B cell (primary cell): Measurements from ENCODE around the gene HNRNPA1L2. TPM values are rescaled to one million over a fixed set of nuclear protein-coding genes. Genes with fewer than 3 reads are reported as not detected.
"Not testable (repeated sequence)": the region's sequence is repeated elsewhere in the genome, so short reads cannot be mapped to it uniquely, and the experiment has no call there.

ENCODE experiments used
- ATAC-seq: fragments of 200-7000 bp; cut with Tn5 transposase; one replicate; pipeline ENCODE4 v1.10.0; 2021; ENCODE audit warnings: low read depth, mild to moderate bottlenecking, moderate number of reproducible peaks, moderate library complexity
- CTCF ChIA-PET: fragments of 350-600 bp; sonication (Branson Sonifier 250); formaldehyde crosslinking; loops from one replicate; lab custom pipeline; 2021; ENCODE audit warnings: antibody characterized with exemption, inconsistent platforms; lab: Charles Lee
- POLR2A ChIA-PET: fragments of 350-600 bp; sonication (Branson Sonifier 250); formaldehyde crosslinking; loops from one replicate; lab custom pipeline; 2021; ENCODE audit warnings: antibody characterized with exemption; lab: Charles Lee
- DNase-seq: peaks from one replicate; pipeline ENCODE4 v3.0.0; 2013
- H2AFZ ChIP-seq: 2 replicates; pipeline ENCODE4 v1.6.1; 2012; ENCODE audit warnings: mild to moderate bottlenecking, low read depth, low read length; ENCODE audit not compliant: insufficient read depth, poor library complexity, severe bottlenecking
- H3K27ac ChIP-seq, 2 donors: 1 replicate in 1 of 2; 2 replicates in 1 of 2; pipeline ENCODE4 v1.5.1; 2012 to 2013; ENCODE audit warnings: low read length in 2 of 2, mild to moderate bottlenecking in 2 of 2, moderate library complexity in 1 of 2
- H3K27me3 ChIP-seq, 4 experiments: fragments of 200-600 bp in 1 of 4; sonication (generic) in 1 of 4; replicated peaks in 1 of 4; 1 replicate in 2 of 4; 2 replicates in 2 of 4; pipeline versions ENCODE4 v1.6.1 to v1.7.0; 2013 to 2016; ENCODE audit warnings: low read length in 3 of 4, mild to moderate bottlenecking in 2 of 4, mixed read lengths in 1 of 4, moderate library complexity in 1 of 4; ENCODE audit not compliant: insufficient read depth in 4 of 4, control insufficient read depth in 3 of 4; ENCODE audit errors: control extremely low read depth in 1 of 4
- H3K36me3 ChIP-seq, 2 experiments: replicated peaks in 1 of 2; 1 replicate in 1 of 2; 2 replicates in 1 of 2; pipeline versions ENCODE4 v1.6.1 to v1.7.1; 2013; ENCODE audit warnings: low read length in 1 of 2; ENCODE audit not compliant: insufficient read depth in 2 of 2, control insufficient read depth in 1 of 2; ENCODE audit errors: control extremely low read depth in 1 of 2, extremely low read depth in 1 of 2
- H3K4me1 ChIP-seq, 2 donors: fragments of 200-600 bp in 1 of 2; sonication (generic) in 1 of 2; 1 replicate in 1 of 2; 2 replicates in 1 of 2; pipeline versions ENCODE4 v1.5.1 to v1.6.1; 2013 to 2017; ENCODE audit warnings: low read length in 2 of 2; ENCODE audit not compliant: control insufficient read depth in 2 of 2, insufficient read depth in 2 of 2
- H3K4me2 ChIP-seq: replicated peaks from 2 replicates; pipeline ENCODE3; 2012; ENCODE audit warnings: mild to moderate bottlenecking, low read depth, low read length; ENCODE audit not compliant: poor library complexity, severe bottlenecking
- H3K4me3 ChIP-seq, 5 experiments: fragments of 200-600 bp in 1 of 5; sonication (generic) in 1 of 5; 1 replicate in 3 of 5; 2 replicates in 2 of 5; pipeline versions ENCODE4 v1.5.1 to v1.7.0; 2011 to 2016; ENCODE audit warnings: low read length in 4 of 5, mild to moderate bottlenecking in 4 of 5, low read depth in 2 of 5, control low read depth in 1 of 5, moderate library complexity in 1 of 5; ENCODE audit not compliant: insufficient read depth in 1 of 5; ENCODE audit errors: control extremely low read depth in 1 of 5, extremely low read depth in 1 of 5
- H3K79me2 ChIP-seq: fragments of 200-600 bp; sonication (generic); one replicate; pipeline ENCODE4 v1.6.0; 2016; ENCODE audit warnings: low read length; ENCODE audit not compliant: control insufficient read depth, insufficient read depth
- H3K9ac ChIP-seq: fragments of 200-600 bp; sonication (generic); 2 replicates; pipeline ENCODE4 v1.6.1; 2017; ENCODE audit warnings: mild to moderate bottlenecking, low read length, moderate library complexity
- H3K9me3 ChIP-seq, 3 donors: one replicate each; pipeline versions ENCODE4 v1.6.1 to v1.7.1; 2013; ENCODE audit warnings: low read length in 2 of 3; ENCODE audit not compliant: control insufficient read depth in 2 of 3, insufficient read depth in 1 of 3; ENCODE audit errors: control extremely low read depth in 1 of 3
- H4K20me1 ChIP-seq: 2 replicates; pipeline ENCODE4 v1.6.0; 2012; ENCODE audit warnings: mild to moderate bottlenecking, low read length; ENCODE audit not compliant: insufficient read depth, control insufficient read depth, poor library complexity, severe bottlenecking
- H3K27ac Mint-ChIP-seq: one replicate; pipeline ENCODE4 v1.8.0; 2021; ENCODE audit warnings: mixed read lengths
- H3K27me3 Mint-ChIP-seq: one replicate; pipeline ENCODE4 v1.8.0; 2021; ENCODE audit warnings: mixed read lengths
- H3K4me1 Mint-ChIP-seq: one replicate; pipeline ENCODE4 v1.8.0; 2021; ENCODE audit warnings: mixed read lengths
- H3K4me3 Mint-ChIP-seq: one replicate; pipeline ENCODE4 v1.8.0; 2021; ENCODE audit warnings: mixed read lengths
- H3K9me3 Mint-ChIP-seq: one replicate; pipeline ENCODE4 v1.8.0; 2022; ENCODE audit warnings: mixed read lengths; ENCODE audit not compliant: insufficient read depth
- CTCF ChIP-seq: fragments of 200-600 bp; IDR thresholded peaks from one replicate; pipeline ENCODE4 v1.8.0; 2022; ENCODE audit warnings: antibody characterized with exemption, mild to moderate bottlenecking
- EZH2 ChIP-seq: IDR thresholded peaks from 2 replicates; pipeline ENCODE4 v1.6.1; 2012; ENCODE audit warnings: borderline replicate concordance, low read depth, mild to moderate bottlenecking, moderate library complexity, low read length; ENCODE audit not compliant: insufficient read depth, poor library complexity, severe bottlenecking
- WGBS: methylation state at CpG from one replicate; pipeline ENCODE4 v1.1.5; 2013; ENCODE audit warnings: missing lambda C conversion rate; ENCODE audit not compliant: insufficient coverage; 5-methylcytosine and 5-hydroxymethylcytosine counted together
- intact Hi-C: fragments of 100-400 bp; cut with micrococcal nuclease; formaldehyde crosslinking; loops from one replicate; pipeline ENCODE4 v1.10.0; 2022
- polyA plus RNA-seq: library from polyadenylated mRNA; depleted of rRNA; stranded (reverse); fragments of >200 nt; gene quantifications from 2 replicates; pipeline ENCODE4 v1.2.3, GENCODE V29; 2012
- total RNA-seq, 2 donors: library from RNA; stranded (reverse); fragments of 120-200 nt in 1 of 2; gene quantifications; 1 replicate in 1 of 2; 2 replicates in 1 of 2; pipeline versions ENCODE4 v1.2.3 to v1.2.4, GENCODE V29; 2013 to 2022

The HNRNPA1L2 gene
- total and polyA plus RNA-seq, 2 donors (not counting 1 experiment from before 2014, with no cell fraction given) = 10.7 to 17.6 TPM

- ATAC-seq (no peak), DNase-seq (no peak)
- Histone ChIP-seq H3K27ac (no peak overlapping the region), H3K9ac (no peak overlapping the region), H3K79me2 (no peaks in the 10 kb centered on the region), H4K20me1 (no peaks in the 10 kb centered on the region), H3K27me3 (no peaks in the 10 kb centered on the region), H3K4me3 (no peak overlapping the region), H3K36me3 (peaks cover 4 to 34% of the 10 kb centered on the region in 2 experiments), H3K4me1 (no peaks in the 10 kb centered on the region), H2AFZ (no peak overlapping the region), H3K9me3 (no peaks in the 10 kb centered on the region), H3K4me2 (no peak overlapping the region)
- 100% methylated on average over 1 of the region's 1 CpG for WGBS
- H3K9me3 Mint-ChIP-seq = no peaks in the 10 kb centered on the region
- no peak for TF ChIP-seq EZH2
- no peak for TF ChIP-seq CTCF
- H3K4me3 Mint-ChIP-seq = no peak overlapping the region
- ChIA-PET POLR2A (no interaction called here), CTCF (interaction anchor here (0.6 to 0.7 kb wide), 2 partner anchors 205 to 923 kb away, joined by 3 read pairs; no protein-coding TSS in a partner anchor)
- intact Hi-C loops = no loop called here
- H3K4me1 Mint-ChIP-seq = no peaks in the 10 kb centered on the region
- H3K27me3 Mint-ChIP-seq = no peaks in the 10 kb centered on the region
- H3K27ac Mint-ChIP-seq = no peak overlapping the region
Observed at GRCh38 chr13:52673465-52673864, 31.2 kb downstream of the HNRNPA1L2 start.

- TF ChIP-seq EZH2 = no peak
- no peak for TF ChIP-seq CTCF
- no peaks in the 10 kb centered on the region for H4K20me1 ChIP-seq
- Mint-ChIP-seq H3K27ac (no peak overlapping the region), H3K9me3 (no peaks in the 10 kb centered on the region), H3K4me1 (no peaks in the 10 kb centered on the region), H3K27me3 (no peaks in the 10 kb centered on the region), H3K4me3 (no peak overlapping the region)
- intact Hi-C loops = no loop called here
- ATAC-seq (no peak), DNase-seq (no peak)
- ChIA-PET POLR2A (no interaction called here), CTCF (interaction anchor here (1.2 kb wide), 1 partner anchor 13 kb away, joined by 6 read pairs; no protein-coding TSS in a partner anchor)
- H3K9ac ChIP-seq = no peak overlapping the region
- peaks cover 9 to 52% of the 10 kb centered on the region in 2 experiments for H3K36me3 ChIP-seq
- no peak overlapping the region for H2AFZ ChIP-seq
- H3K27me3 ChIP-seq = no peaks in the 10 kb centered on the region
- WGBS = no CpG with 5 or more reads among the region's 1 CpG
- H3K27ac ChIP-seq = no peak overlapping the region
- no peaks in the 10 kb centered on the region for H3K9me3 ChIP-seq
- H3K79me2 ChIP-seq = no peaks in the 10 kb centered on the region
- no peaks in the 10 kb centered on the region for H3K4me1 ChIP-seq
- H3K4me2 ChIP-seq = no peak overlapping the region
- no peak overlapping the region for H3K4me3 ChIP-seq
Observed at GRCh38 chr13:52677823-52678222, 35.6 kb downstream of the HNRNPA1L2 start.

- POLR2A ChIA-PET, intact Hi-C loops, H3K27me3 ChIP-seq, H2AFZ ChIP-seq, H3K9me3 Mint-ChIP-seq, H3K4me2 ChIP-seq, H3K4me3 ChIP-seq, ATAC-seq, H3K4me1 ChIP-seq, CTCF ChIA-PET, H3K27ac ChIP-seq, H3K4me3 Mint-ChIP-seq, H3K79me2 ChIP-seq, H3K27me3 Mint-ChIP-seq, H3K9me3 ChIP-seq, H3K27ac Mint-ChIP-seq, H3K4me1 Mint-ChIP-seq, H3K9ac ChIP-seq, DNase-seq, H4K20me1 ChIP-seq: not testable (repeated sequence)
- peaks cover 5 to 60% of the 10 kb centered on the region in 2 experiments for H3K36me3 ChIP-seq
- 97% methylated on average over 8 of the region's 9 CpGs for WGBS
Observed at GRCh38 chr13:52685806-52686205, 43.6 kb downstream of the HNRNPA1L2 start.
